Islet precursor cell (in vitro differentiated cells): ENCODE results near the gene RAI1.

Experiments
- DNase-seq: peaks from one replicate; pipeline ENCODE4 v3.0.0-alpha.2; 2018

The RAI1 gene

DNA sequence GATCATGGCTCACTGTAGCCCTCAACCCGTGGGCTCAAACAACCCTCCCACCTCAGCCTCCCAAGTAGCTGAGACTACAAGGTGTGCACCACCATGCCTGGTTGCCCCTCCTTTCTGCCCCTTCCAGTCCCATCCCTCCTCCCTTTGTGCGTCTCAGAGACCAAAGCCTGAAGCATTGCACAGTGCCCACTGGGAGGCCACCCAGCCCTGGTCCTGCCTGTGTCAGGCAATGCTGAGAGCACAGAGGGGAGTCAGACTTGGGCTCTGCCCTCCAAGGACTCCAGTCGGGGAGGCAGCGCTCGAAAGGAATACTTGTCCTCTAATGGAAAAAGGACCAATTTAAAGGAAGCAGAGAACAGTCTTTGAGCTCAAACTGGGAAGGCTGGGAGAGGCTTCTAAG, 20.4 kb downstream of the RAI1 start:
- DNase-seq, result no peak

DNA sequence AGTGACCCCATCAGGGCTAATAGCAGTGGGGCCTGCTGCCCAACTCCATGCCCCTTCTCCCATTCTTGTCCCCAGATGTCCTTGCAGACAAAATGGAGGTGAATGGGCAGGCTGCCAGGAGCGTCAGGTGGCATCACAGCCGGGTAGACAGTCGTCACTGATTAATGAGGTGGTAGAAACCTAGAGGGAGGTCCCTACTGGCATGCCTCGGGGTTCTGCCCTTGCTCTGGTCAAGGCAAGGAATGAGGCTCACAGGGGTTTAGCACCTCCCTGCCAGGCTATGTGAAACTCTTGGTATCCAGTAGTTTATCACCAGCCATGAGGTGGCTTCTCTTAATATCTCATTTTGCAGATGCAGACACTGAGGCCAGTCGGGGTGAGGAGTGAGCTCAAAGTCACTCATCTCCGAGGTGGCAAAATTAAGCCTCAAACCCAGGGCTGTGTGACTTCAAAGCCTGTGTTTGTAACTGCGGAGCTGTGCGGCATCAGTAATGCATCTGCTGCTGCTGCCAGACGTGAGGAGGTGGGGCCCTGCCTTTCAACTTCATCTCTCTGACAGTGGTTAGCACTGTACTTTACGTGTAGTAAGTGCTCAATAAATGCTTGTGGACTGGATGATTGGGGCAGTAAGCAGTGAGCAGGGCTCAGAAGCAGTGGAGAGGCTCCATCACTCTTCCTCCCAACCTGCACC, 21.3 kb downstream of the RAI1 start:
- DNase-seq, result no peak

DNA sequence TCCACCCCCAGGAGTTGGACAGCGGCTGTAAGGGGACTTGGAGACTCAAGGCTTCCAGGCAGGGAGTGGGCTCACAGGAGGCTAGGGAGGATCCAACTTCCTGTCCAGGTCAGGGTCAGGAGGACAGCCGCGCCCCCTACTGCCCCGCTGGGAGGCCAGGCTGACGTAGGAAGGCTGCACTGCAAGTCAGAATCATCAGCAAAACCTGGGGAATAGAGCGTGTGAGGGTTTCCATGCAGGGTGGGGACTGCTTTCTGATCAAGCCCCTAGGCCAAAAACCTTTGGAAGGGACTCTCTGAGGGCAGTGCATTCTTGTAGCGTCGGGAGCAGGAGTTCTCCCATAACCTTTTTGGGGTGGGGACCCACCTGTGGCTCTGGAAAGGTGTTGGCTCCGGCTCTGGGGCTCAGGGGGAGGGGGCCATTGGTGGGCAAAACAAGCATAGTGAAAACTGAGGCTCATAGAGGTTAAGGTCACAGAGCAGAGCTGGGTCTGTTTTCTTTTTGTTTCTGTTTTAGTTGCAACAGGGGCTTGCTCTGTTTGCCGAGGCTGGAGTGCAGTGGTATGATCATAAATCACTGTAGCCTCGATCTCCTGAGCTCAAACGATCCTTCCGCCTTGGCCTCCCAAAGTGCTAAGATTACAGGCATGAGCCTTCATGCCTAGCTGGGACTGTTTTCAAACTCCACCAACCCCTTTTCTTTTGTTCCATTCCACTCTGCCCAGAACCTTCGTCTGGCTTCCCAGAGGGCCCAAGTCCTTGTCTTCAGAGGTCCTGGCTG, 22.1 kb downstream of the RAI1 start:
- peak; percentile 95 for DNase-seq

DNA sequence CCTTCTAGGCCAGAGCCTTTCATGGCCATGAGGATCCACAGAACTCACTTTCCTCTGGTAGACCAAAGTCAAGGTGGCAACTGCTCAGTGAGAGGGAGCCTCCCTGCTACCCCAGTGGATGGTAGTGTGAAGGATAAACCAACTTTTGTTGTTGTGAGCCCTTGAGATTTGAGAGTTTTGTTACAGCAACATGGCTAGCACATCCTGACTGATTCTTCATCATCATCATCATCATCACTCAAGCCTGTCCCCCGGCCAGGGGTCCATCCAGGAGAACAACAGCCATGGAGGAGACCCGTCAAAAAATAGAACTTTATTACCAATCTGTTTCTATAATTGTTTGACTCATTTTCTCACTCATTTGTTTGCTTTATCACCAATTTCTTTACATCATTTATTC, 23.7 kb downstream of the RAI1 start:
- DNase-seq, result no peak

DNA sequence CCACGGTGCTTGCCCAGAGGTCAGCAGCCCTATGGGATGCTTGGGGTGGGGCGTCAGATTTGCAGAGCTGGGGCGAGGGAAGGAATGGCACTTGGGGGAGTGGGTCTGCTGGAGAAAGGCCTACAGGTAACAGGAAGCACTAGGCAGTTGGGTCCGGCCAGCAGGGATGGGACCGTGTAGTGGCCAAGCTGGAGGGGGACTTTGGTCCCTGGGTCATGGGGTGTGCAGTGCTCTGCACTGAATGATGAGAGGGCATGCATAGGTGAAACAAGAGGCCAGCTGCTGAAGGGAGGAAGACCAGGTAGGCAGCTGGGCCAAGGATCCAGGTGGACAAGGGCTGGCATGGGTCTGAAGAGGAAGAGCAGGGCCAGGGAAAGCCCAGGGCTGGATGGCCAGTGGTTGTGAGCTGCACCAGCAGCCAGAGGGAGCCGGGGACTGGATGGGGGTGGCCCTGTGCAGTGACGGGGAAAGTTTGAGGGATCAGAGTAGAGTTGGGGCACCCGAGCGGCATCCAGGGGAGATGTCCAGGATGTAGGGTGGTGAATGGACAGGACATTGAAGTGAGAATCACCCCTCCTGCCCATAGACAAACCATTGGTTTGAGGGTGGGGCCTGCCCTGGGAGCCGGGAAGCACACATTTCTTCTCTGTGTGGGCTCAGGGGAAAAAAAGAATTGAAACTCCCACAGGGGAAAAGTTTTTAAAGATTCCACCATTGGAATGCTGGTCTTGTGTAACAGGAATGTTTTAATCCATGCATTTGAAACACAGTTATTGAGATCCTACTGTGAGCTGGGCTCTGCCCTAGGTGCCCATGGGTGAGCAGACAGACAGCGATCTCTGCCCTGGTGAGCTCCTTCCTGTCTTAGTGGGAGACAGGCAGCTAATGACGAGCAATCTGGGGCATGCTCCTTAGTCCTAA, 25.1 kb downstream of the RAI1 start:
- no peak for DNase-seq

DNA sequence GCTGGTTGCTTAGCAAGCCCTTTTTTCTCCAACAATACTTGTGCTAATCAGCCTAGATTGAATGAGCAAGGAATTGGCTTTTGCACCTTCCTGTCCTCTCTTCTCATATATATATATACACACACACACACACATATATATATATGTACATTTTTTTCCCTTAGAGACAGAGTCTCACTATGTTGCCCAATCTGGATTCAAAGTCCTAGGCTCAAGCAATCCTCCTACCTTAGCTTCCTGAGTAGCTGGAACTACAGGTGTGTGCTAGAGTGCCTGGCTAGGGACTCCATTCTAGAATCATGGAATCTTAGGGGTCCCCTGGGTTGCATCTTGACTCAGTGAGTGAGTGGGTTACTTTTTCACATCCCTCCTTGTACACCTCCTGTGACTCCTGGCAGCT, 27.0 kb downstream of the RAI1 start:
- no peak for DNase-seq

DNA sequence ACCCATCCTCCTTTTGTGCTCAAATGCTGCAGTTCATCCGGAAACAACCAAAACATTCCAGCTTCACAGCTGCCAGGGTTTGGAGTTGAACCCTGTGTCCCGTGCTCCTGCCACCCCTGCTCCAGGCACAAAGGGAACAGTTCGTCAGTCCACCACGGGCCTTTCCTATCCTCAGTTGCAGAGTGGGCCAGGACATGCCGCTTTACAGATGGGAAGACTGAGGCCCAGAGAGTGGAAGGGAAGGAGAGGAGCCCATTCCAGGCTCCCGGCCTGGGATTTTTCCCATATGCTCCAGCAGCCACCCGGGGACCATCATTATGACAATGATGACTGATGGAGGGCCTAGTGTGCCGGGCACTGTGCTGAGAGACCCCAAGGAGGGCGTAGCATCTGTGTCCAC, 27.6 kb downstream of the RAI1 start:
- no peak for DNase-seq

DNA sequence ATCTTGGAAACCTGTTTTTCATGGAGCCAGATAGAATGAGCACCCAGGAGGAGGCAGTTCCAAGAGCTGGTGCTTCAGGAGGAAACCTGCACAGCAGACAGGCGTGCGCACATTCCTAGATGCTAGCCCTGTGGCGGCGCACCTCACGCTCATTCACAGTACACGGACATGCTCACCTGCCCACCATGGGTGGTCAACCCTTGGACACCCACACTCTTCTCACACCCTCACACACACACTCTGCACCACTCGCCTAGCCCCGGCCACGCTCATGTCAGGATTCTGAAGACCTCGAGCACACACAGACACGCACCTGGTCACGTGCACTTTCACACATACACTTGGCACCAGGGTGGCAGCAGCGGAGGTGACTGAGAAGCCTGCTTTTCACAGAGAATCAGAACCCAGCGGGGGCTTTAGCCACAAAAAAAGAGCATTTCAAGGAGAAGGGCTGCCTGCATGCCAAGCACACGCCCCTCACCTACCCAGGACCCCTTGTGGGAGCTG, 28.6 kb downstream of the RAI1 start:
- no peak for DNase-seq

DNA sequence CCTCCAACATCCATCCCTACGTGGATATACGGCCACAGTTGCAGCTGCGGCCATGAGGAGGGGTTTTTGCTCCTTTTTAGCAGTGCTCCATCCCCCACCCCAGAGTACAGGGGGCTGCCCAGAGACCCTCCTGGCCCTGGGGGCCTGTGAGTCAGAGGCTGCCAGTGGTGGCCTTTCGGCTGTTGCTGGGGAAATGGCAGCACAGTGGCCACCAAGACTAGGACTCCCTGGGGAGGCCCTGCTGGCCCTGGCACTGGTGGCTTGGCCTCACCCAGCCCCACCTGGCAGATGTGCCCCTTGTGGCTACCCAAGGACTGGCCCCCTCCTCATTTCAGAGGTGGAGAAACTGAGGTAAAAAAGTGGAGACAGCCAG, 29.1 kb downstream of the RAI1 start:
- DNase-seq, result no peak

DNA sequence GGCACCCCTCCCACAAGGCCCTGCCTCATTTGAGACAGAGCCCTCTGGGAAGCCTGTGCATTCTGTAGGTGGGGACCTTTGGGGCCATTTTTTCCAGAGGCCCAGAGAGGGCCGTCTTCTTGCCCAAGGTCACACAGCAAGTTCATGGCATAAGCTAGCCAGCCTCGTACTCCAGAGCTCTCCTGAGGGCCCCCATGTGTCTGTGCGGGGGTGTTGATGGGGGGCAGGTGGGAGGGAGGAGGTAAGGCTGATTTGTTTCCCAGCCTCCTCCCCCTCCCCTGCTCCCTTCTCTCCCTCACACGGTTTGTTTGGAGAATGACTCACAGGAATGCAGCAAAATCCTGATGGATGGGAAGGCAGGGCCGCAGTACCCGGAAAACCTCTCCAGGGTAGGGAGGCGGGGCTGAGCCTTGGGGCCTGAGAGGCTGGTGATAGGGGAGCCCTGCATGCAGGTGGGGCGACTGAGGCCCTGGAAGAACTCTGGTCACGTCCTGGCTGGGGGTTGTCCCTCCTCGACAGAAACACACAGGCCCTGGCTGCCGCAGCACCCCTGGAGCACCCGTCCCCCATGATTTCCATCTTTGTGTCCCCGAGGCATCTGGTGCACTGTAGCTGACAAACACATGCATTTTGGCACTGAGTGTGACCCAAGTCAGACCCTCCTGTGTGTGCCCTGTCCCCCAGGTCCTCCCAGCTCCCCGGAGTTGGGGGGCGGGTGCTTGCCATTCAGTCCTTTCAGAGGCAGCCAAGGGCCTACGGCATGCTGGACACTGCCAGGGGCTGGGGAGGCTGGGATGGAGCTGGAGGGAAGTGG, 29.7 kb downstream of the RAI1 start:
- DNase-seq, result peak; percentile 96

DNA sequence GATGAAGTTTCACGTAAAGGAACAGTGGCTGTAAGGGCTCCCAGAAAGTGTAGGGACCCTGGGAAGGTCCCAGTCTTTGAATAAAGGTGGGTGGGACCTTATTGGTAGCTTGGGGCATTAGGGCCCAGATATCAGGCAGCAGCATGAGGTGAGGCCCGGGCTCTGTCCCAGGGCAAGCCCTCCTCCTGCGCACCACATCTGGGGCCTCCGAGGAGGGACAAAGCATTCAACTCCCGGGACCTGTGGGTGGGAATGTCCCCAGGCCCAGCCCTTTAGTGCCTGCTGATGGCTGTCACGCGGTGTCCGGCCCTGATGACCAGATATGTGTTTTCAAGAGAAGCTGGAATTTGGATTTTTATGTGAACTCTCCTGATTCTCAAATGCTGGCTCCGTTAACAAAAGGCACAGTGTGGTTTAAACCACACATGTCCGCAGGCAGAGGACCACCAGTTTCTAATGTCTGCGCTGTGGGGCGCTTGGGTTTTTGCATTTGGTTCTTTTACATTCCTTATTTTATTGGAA, 30.4 kb downstream of the RAI1 start:
- peak; percentile 80 for DNase-seq

DNA sequence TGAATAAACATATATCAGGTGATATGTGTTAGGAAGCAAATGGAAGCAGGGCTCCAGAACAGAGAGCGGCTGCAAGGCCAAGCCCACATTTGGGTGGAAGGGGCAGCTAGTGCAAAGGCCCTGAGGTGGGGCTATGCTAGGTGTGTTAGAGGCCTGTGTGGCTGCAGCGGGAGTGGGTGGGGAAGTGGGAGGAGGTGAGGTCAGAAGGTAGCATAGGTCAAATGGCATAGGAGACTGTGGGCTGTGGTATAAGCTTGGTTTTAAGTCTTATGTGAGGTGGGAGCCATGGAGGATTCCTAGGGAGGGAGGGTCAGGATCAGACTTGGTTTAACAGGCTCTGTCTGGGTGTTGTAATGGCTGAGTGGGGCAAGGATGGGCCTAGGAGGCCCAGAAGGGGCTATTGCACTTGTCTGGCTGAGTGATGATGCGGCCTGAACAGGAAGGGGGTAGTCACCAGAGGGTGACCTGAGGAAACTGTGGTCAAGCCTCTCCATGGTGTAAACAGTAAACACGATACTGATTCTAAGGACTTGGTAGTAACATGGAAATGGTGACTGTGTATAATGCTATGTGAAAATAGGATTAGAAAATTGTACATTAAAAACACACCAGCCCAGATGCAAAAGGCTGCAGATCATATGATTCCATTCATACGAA, 31.1 kb downstream of the RAI1 start:
- peak; percentile 85 for DNase-seq

DNA sequence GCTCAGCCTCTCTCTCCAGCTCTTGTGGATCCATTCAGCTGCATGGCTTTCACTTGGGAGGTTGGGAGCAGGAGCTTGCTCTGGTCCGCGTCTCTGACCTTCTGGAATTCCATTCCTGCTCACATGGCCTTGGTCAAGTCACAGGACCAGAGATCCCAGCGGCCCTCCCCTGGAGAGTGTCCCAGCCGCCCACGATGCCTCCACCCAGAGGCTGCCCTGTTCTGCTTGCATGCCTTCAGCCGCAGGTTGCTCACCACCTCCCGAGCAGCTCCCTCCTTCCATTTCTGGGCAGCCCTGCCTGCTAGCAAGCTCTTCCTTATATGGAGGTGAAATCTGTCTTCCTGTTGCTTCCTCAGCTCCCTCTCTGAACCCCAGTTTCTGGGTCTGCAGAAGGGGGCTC, 32.6 kb downstream of the RAI1 start:
- peak; percentile 87 for DNase-seq

DNA sequence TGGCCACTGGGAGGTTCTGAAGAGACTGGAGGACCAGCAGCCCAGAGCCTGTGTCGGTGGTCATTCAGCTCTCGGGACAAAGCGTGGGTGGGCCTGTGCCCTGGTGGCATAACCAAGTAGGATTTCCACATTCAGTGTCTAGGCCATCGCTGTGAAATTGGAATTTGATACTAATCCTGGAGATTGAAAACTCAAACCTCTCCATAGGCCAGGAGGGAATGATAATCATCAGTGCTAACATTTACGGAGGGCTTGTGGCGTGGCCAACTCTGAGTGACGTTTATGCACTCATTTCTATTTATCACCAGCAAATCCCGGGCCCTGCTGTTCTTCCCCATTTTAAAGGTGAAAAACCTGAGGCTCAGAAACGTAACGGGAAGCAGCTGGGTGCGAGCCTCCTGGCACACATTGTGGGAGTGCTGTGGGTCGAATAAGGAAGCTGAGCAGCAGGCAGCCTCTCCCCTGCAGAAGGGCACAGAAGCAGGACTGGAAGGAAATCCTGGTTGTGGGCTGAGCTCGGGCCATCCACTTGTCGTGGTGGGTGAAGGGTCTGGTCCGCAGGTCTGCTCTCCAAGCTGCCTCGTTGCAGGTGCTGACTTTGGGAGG, 33.1 kb downstream of the RAI1 start:
- DNase-seq, result no peak

DNA sequence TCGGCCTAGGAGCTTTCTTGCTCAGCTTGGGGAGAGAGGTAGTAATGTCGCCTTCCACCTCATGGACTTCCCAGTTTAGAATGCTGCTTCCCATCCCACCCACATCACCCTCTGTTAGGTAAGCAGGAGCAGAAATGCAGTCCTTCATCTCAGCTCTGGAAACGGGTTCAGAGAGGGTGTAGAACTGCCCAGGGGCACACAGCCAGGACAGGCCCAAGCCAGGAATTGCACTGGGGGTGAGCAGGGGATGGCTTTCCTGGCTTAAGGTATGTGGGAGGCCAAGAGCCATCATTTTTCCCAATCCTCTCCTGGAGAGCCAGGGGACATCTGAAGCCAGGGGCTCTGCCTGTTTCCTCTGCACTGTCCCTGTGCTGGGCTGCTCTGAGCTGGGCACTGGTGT, 33.6 kb downstream of the RAI1 start:
- DNase-seq, result no peak

DNA sequence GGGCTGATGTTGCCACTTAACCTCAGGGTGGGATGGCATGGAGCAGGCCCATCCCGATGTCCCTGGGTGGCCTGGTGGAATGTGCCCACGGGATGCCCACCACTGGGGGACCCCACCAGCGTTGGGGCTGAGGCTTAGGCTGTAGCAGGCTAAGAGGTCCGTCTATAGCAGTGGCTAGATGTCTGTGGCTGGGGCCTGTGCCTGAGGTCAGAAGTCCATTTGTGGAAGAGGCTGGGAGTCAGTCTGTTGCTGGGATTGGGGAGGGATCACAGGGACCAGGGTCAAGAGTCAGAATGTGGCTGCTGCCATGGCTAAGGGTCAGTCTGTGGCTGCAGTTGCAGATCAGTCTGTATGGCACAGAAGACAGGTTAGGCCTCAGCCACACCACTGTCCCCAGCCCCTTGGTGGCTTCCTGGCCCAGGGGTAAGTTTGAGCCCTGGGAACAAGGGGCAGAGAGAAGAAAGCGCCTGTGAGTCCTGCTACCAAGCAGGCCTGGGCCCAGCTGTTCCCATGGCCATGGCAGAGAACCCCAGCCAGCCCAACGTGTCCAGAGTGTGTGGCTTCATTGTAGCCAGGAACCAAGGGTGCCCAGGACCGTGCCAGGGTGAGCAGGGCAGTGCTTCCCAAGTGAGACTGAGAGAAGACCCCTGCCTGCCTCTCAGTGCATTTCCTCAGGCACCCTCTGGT, 35.7 kb downstream of the RAI1 start:
- DNase-seq, result no peak

DNA sequence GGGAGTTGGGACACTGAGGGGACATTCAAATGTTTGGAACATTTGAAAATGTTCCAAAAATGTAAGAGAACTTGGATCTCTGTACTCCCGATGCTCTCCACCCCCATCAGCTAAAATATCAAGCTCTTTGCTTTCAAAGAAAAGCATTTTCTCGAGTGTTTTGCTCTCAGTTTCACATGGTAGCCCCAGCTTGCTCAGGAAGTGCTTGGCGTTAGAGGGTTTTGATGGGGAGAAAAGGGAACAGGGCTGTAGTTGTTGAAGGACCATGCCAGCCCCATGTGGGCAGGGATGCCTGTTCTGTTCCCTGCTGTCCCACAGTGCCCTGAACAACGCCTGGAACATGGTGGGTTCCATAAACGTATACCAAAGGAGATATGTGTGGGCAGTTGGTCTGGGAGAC, 37.0 kb downstream of the RAI1 start:
- no peak for DNase-seq

DNA sequence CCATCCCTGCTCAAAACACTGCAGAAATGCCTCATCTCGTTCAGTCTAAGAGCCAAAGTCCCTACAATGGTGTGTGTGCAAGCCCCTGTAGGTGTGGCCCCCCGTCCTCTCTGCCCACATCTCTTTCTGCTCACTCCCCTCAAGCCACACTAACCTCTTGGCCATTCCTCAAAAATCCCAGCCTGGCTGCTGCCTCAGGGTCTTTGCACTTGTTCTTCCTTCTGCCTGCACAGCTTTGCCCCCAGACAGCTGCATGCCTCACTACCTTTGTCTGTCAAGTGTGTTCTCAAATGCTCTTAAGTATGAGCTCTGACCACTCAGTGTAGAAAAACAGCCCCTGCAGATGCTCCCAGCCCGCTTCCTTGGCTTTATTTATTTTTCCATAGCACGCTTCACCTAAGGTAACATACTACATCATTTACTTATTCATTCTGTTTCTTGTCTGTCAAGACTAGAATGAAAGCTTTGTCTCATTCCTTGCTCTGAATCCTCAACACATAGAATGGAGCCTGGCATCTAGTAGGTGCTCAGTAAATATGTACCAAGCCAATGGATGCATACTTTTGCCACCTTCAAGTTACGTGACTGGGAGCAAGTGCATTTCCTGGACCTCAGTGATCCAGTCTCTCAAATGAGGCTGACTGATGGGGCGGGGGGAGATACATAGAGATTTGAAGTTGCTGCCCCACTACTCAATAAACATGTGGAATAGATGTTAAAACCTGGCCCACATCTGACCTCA, 38.1 kb downstream of the RAI1 start:
- DNase-seq, result no peak

DNA sequence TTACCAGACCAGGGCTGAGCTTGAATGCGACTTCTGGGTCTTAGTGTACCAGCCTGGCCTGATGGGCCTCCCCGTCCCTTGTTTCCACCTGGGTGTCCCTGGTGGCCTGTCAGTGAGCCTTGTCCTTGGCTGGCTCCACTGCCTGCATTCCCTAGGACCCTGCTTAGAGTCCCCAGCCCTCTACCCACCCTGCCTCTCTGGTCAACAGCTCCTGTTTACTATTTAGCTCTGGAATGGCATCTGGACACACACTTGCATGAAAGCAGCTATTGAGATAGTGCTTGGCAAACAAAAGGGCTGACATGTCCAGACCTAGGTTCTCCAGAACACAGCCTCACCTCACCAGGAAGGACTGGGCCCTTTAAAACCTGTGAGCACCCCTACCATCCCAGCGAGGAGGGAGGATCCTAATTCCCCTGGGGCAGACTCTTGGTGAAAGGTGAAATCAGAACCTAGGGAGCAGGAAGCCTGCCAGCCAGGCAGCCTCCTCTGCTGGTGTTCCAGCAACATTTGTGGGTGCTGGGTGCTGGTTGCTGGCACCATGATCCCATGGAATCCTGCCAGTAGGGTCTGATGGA, 38.8 kb downstream of the RAI1 start:
- DNase-seq, result peak; percentile 73
